ENCODE results near the gene FBXO9. TPM values are rescaled to one million over a fixed set of nuclear protein-coding genes. Genes with fewer than 3 reads are reported as not detected.

FBXO9 gene
- total RNA-seq, 2 donors from 2014 or later, result 62.8 to 74.9 TPM

- H3K27ac Mint-ChIP-seq, result no peak overlapping the region
Measured at GRCh38 chr6:53143710-53144109, 78.5 kb downstream of the FBXO9 start.

GRCh38 chr6:53144802-53145201 lies 79.6 kb downstream of the FBXO9 start:
- no peak for ATAC-seq
- no peak overlapping the region for H3K27ac Mint-ChIP-seq
- no peaks in the 10 kb centered on the region for H3K36me3 Mint-ChIP-seq
- DNase-seq (ENCODE audit: low spot score), result no peak
- H3K4me1 Mint-ChIP-seq (ENCODE audit: low read depth in 2 of 2), result no peaks in the 10 kb centered on the region
- peaks cover 3 to 42% of the 10 kb centered on the region in 2 donors for H3K27me3 Mint-ChIP-seq
- H3K9me3 Mint-ChIP-seq, result no peaks in the 10 kb centered on the region
- no peak overlapping the region for H3K4me3 Mint-ChIP-seq

More at GRCh38 chr6:53143710-53144109, 78.5 kb downstream of the FBXO9 start:
- ATAC-seq, result no peak
- H3K36me3 Mint-ChIP-seq, result no peaks in the 10 kb centered on the region
- H3K4me1 Mint-ChIP-seq (ENCODE audit: low read depth in 2 of 2), result no peaks in the 10 kb centered on the region
- peaks cover 3 to 42% of the 10 kb centered on the region in 2 donors for H3K27me3 Mint-ChIP-seq
- no peak overlapping the region for H3K4me3 Mint-ChIP-seq
- no peak for DNase-seq (ENCODE audit: low spot score)
- H3K9me3 Mint-ChIP-seq, result no peaks in the 10 kb centered on the region

GRCh38 chr6:53148684-53149083 lies 83.5 kb downstream of the FBXO9 start, which contains the start of gene GCM1:
GCM1 (minus strand) TSS chr6:53148841; CDS start chr6:53145632, 3,209 bp downstream.
- Mint-ChIP-seq H3K27me3 (peaks cover 0 to 28% of the 10 kb centered on the region in 2 donors), H3K4me1 (ENCODE audit: low read depth in 2 of 2) (no peaks in the 10 kb centered on the region), H3K36me3 (no peaks in the 10 kb centered on the region), H3K9me3 (no peaks in the 10 kb centered on the region), H3K27ac (no peak within 1 kb of the TSS), H3K4me3 (no peak within 1 kb of the TSS)
- DNase-seq (ENCODE audit: low spot score), result no peak
- no peak for ATAC-seq

Other genes starting within 250 kb of the FBXO9 start
- gene GSTA5, start 224.6 kb upstream of the FBXO9 start, total RNA-seq, result not detected
- not detected for gene GSTA3, start 155.7 kb upstream of the FBXO9 start, total RNA-seq
- 1 to 10 TPM in 1 of 2 donors, under 1 TPM in 1; 0.89 to 1.5 TPM for gene GSTA4, start 70.1 kb upstream of the FBXO9 start, total RNA-seq
- 10 to 100 TPM in 1 of 2 donors, 1 to 10 TPM in 1; 4.3 to 10.0 TPM for gene CILK1, start 3.6 kb upstream of the FBXO9 start, total RNA-seq
- under 1 TPM in 1 of 2 donors, not detected in 1; 0.24 TPM for gene GCM1, start 83.4 kb downstream of the FBXO9 start, total RNA-seq